Subcutaneous adipose tissue (tissue), 4 donors: ENCODE results near the gene ZG16. TPM values are rescaled to one million over a fixed set of nuclear protein-coding genes. Genes with fewer than 3 reads are reported as not detected.

ENCODE experiments used
- total RNA-seq, 4 donors: library from RNA; depleted of rRNA; stranded (reverse); fragments of >200 nt; gene quantifications; one replicate each; pipeline ENCODE4 v1.1.0, GENCODE V29; 2016
- TF ChIP-seq, protein P1 (sequence below): fragments of 450-650 bp; IDR thresholded peaks from one replicate; pipeline ENCODE4 v1.5.1; 2016; ENCODE audit warnings: low read depth, mild to moderate bottlenecking, control low read depth, antibody characterized with exemption, moderate library complexity

The ZG16 gene
- total RNA-seq, 4 donors from 2014 or later, result 0.17 to 0.75 TPM; not detected in 2

- TF ChIP-seq, protein P1, sequence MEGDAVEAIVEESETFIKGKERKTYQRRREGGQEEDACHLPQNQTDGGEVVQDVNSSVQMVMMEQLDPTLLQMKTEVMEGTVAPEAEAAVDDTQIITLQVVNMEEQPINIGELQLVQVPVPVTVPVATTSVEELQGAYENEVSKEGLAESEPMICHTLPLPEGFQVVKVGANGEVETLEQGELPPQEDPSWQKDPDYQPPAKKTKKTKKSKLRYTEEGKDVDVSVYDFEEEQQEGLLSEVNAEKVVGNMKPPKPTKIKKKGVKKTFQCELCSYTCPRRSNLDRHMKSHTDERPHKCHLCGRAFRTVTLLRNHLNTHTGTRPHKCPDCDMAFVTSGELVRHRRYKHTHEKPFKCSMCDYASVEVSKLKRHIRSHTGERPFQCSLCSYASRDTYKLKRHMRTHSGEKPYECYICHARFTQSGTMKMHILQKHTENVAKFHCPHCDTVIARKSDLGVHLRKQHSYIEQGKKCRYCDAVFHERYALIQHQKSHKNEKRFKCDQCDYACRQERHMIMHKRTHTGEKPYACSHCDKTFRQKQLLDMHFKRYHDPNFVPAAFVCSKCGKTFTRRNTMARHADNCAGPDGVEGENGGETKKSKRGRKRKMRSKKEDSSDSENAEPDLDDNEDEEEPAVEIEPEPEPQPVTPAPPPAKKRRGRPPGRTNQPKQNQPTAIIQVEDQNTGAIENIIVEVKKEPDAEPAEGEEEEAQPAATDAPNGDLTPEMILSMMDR, result no peak
Measured at GRCh38 chr16:29765167-29766032, 12.7 kb upstream of the ZG16 start.

GRCh38 chr16:29766571-29766970, 11.5 kb upstream of the ZG16 start:
- TF ChIP-seq, protein P1, result no peak

DNA sequence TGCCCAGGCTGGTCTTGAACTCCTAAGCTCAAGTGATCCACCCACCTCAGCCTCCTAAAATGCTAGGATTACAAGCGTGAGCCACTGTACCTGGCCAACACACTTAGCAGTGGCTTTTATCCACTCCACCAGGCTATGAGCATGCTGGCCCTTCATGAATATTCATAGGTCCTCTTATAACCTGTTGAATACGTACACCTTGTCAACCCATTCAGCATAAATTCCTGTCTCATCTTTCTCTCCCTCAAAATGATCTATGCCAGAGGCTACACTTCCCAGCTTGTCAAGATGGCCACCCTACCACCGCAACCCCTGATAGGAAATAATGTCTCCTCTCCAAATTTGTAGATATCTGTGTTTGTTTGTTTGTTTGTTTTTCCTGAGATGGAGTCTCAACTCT, 11.0 kb upstream of the ZG16 start:
- TF ChIP-seq, protein P1, result no peak

GRCh38 chr16:29769507-29769906, 8.5 kb upstream of the ZG16 start:
- TF ChIP-seq, protein P1, result no peak

DNA sequence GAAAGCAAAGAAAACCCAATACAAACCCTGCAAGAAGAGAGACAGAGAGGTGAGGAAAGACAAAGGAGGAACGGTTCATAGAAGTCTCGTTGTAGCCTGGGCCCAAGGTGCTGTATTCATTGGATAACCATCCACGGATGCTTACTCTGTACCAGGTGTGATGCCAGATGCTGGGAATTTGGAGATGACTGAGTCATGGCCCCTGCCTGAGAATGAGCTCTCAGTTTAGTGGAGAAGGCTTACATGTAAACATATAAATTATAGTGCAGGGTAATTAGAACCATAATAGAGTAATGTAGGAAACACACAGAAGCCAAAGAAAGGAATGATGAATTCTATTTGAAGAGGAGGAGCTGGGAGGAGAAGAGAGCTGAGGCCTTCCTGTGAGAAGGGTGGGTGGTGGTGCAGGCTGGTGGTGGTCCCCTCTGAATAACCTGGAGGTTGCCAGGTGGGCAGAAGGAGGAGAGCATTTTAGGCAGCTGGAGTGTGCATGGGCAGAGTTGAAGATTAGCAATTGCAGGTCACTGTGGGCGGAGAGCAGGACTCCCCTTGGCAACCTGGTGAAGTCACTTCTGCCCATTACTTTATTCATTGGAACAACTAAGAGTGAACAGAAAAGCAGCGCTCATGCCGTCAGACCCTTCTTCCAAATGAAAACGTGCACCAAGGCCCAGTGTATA, 7.7 kb upstream of the ZG16 start:
- TF ChIP-seq, protein P1, result no peak

- TF ChIP-seq, protein P1, result no peak
Measured at GRCh38 chr16:29774730-29775129, 3.3 kb upstream of the ZG16 start.

DNA sequence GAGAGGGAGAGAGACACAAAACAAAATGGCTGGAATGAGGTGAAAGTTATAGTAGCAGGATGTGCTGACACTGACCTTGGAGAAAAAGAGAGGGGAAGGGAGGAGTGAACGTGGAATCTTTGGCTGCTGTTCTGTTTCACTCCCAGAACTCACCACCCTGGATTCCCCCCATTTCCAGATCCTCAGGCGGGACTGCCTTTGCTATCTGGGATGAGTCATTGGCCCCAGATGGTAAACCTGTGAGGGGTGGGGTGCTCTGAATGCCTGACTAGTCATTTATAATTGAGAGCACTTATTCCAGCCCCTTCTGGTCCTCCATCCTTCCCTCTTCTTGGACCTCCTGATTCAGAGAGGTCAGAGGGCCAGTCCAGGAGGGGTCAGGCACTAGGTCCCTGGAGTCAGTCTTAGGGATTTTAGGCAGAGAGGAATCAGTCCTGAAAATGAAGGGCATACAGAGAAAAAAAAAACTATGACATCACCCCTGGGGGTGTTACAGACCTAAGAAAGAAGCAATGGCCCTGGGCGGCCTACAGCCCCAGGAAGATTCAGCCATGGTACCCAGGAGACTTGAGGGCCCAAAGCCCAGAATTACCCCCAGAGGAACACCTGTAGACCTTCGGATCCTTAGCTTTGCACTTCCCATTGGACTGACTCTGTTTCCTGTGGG, 2.2 kb upstream of the ZG16 start:
- TF ChIP-seq, protein P1, result no peak
